Progenitor cell of endocrine pancreas (in vitro differentiated cells): ENCODE results near the gene LRP1B. TPM values are rescaled to one million over a fixed set of nuclear protein-coding genes. Genes with fewer than 3 reads are reported as not detected.

Experiments used
- DNase-seq: peaks from one replicate; pipeline ENCODE4 v3.0.0; 2021; ENCODE audit warnings: low spot score; ENCODE audit not compliant: unreplicated experiment
- H3K27ac Mint-ChIP-seq: 2 replicates; pipeline ENCODE4 v1.8.0; 2021; ENCODE audit warnings: mild to moderate bottlenecking, moderate library complexity, mixed read lengths
- H3K27me3 Mint-ChIP-seq: 2 replicates; pipeline ENCODE4 v1.8.0; 2021; ENCODE audit warnings: mixed read lengths
- H3K36me3 Mint-ChIP-seq: 2 replicates; pipeline ENCODE4 v1.8.0; 2022; ENCODE audit warnings: mixed read lengths; ENCODE audit not compliant: insufficient read depth
- H3K4me1 Mint-ChIP-seq: 2 replicates; pipeline ENCODE4 v1.8.0; 2021; ENCODE audit warnings: low read depth, mixed read lengths
- H3K4me3 Mint-ChIP-seq: 2 replicates; pipeline ENCODE4 v1.8.0; 2021; ENCODE audit warnings: low read depth, mild to moderate bottlenecking, moderate library complexity, mixed read lengths
- H3K9me3 Mint-ChIP-seq: 2 replicates; pipeline ENCODE4 v1.8.0; 2021; ENCODE audit warnings: low read depth, mixed read lengths
- total RNA-seq: library from RNA; stranded (reverse); gene quantifications from 2 replicates; pipeline ENCODE4 v1.2.1, GENCODE V29; 2021
- TF ChIP-seq, protein P1 (sequence below): fragments of 200-600 bp; sonication (generic); IDR thresholded peaks from one replicate; pipeline ENCODE4 v1.5.0; 2021; ENCODE audit warnings: antibody characterized with exemption, mild to moderate bottlenecking; ENCODE audit not compliant: unreplicated experiment

LRP1B gene
- total RNA-seq, 1 donor from 2014 or later: 0.57 TPM

DNA sequence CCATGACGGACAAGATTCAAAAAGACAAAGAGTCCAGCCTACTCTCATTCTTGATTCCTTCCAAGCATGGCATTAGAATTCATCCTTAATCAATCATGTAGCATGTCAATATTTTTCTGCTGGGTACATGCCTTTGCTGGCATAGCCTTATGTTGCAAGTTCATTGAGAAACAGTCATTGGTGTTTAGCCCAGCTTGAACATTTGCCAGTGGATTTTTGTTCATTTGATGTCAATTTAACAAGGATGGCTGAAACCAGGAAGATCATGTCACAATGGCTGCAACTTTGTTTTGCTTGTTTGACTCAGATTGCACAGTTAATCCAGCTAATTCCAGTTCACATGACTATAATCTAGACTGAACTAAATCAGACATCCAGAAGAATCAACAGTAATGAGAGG lies 1132.2 kb downstream of the LRP1B start:
- no peak for DNase-seq
- H3K4me3 Mint-ChIP-seq: no peak overlapping the region
- no peak overlapping the region for H3K27ac Mint-ChIP-seq
- no peaks in the 10 kb centered on the region for H3K27me3 Mint-ChIP-seq
- peaks cover 3% of the 10 kb centered on the region for H3K9me3 Mint-ChIP-seq
- TF ChIP-seq, protein P1, sequence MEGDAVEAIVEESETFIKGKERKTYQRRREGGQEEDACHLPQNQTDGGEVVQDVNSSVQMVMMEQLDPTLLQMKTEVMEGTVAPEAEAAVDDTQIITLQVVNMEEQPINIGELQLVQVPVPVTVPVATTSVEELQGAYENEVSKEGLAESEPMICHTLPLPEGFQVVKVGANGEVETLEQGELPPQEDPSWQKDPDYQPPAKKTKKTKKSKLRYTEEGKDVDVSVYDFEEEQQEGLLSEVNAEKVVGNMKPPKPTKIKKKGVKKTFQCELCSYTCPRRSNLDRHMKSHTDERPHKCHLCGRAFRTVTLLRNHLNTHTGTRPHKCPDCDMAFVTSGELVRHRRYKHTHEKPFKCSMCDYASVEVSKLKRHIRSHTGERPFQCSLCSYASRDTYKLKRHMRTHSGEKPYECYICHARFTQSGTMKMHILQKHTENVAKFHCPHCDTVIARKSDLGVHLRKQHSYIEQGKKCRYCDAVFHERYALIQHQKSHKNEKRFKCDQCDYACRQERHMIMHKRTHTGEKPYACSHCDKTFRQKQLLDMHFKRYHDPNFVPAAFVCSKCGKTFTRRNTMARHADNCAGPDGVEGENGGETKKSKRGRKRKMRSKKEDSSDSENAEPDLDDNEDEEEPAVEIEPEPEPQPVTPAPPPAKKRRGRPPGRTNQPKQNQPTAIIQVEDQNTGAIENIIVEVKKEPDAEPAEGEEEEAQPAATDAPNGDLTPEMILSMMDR: no peak
- no peaks in the 10 kb centered on the region for H3K36me3 Mint-ChIP-seq
- no peaks in the 10 kb centered on the region for H3K4me1 Mint-ChIP-seq

DNA sequence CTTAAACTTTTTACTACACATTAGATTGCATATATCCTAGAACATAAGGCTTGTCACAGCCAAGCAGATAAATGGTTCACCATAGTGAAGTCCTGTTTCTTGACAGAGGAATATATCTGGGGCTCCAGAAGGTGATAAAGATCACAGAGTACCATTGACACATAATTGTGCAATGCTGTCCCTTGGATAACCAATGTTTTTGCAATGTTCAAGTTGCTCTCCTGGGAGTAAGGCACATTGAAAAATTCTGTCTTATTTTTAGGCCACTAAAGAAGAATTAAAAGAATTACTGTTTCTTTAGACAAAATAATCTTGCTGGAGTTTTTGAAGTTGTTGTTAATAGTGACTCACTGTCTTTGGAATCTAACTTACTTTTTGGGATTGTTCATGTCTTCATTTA lies 1132.8 kb downstream of the LRP1B start:
- Mint-ChIP-seq H3K27me3 (no peaks in the 10 kb centered on the region), H3K9me3 (no peaks in the 10 kb centered on the region), H3K27ac (no peak overlapping the region), H3K36me3 (no peaks in the 10 kb centered on the region), H3K4me1 (no peaks in the 10 kb centered on the region), H3K4me3 (no peak overlapping the region)
- DNase-seq: no peak
- TF ChIP-seq, protein P1: no peak

DNA sequence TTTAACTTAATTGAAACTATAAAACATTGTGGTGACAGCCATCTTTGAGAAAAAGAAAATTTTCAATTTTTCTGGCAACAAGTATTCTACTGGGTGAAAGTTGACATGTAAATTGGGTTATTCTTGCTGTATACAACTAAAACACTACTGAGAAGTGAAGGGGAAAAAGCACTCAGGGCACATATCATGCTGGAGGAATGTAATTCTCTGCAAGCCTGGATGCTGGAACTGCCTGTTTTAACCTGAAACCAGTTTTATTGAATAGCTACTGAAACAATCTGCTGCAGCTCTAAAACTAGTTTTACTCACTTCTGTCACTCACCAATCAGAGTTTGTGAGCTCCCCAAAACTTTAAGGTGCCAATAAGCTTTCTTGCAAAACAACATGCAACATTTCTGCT lies 1136.0 kb downstream of the LRP1B start:
- no peak overlapping the region for H3K4me3 Mint-ChIP-seq
- no peak overlapping the region for H3K27ac Mint-ChIP-seq
- no peaks in the 10 kb centered on the region for H3K9me3 Mint-ChIP-seq
- H3K27me3 Mint-ChIP-seq: no peaks in the 10 kb centered on the region
- H3K4me1 Mint-ChIP-seq: no peaks in the 10 kb centered on the region
- no peak for DNase-seq
- TF ChIP-seq, protein P1: no peak
- H3K36me3 Mint-ChIP-seq: no peaks in the 10 kb centered on the region

DNA sequence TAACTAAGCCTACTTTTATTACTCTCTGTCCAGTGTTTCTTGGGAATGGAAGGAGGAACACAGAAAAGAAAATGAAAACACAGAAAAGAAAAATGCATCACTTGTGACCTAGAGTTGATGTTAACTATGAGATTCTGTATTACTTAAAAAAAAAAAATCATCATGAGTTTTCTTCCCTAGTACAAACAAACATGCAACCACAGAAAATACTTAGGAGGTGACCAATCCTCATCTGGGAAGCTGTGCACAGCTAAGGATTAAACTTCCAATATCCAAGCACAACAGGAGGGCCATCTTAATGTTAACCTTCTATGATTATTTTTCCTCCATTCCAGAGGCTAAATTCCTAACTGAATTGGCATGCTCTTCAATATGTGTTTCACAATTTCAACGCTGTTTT lies 1140.4 kb downstream of the LRP1B start:
- Mint-ChIP-seq H3K9me3 (no peaks in the 10 kb centered on the region), H3K27ac (no peak overlapping the region), H3K27me3 (no peaks in the 10 kb centered on the region), H3K4me3 (no peak overlapping the region), H3K4me1 (no peaks in the 10 kb centered on the region), H3K36me3 (no peaks in the 10 kb centered on the region)
- TF ChIP-seq, protein P1: no peak
- no peak for DNase-seq

DNA sequence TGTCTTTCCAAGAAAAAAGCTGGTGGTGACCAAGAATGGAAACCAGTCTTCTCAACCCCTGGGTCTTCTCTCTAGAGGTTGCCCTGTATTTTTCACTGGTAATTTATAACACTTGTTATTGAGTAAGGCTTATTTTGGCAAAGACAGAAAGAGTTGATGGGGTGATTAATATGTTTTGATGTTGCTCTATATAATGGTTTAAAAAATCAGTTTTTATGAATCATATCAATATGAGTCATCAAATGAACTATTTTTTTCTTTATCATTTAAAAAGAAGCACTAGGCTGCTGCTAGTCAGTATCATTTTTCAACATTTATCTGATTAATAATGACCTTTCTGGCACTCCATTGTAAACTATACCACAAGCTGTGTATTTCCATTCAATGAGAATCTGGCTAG lies 1142.2 kb downstream of the LRP1B start:
- TF ChIP-seq, protein P1: no peak
- Mint-ChIP-seq H3K9me3 (no peaks in the 10 kb centered on the region), H3K4me3 (no peak overlapping the region), H3K4me1 (no peaks in the 10 kb centered on the region), H3K36me3 (no peaks in the 10 kb centered on the region), H3K27ac (no peak overlapping the region), H3K27me3 (no peaks in the 10 kb centered on the region)
- DNase-seq: no peak
